Brain microvascular endothelial cell (primary cell): ENCODE results near the gene SMOC2.

Experiments used
- DNase-seq: peaks from one replicate; pipeline ENCODE4 v3.0.0-alpha.2; 2020
- H3K27ac ChIP-seq: fragments of 250-450 bp; sonication (Bioruptor Pico); 2 replicates; pipeline ENCODE4 v1.5.1; 2020; ENCODE audit warnings: mild to moderate bottlenecking, moderate library complexity
- H3K27me3 ChIP-seq: fragments of 250-450 bp; sonication (Bioruptor Pico); replicated peaks from 2 replicates; pipeline ENCODE4 v1.5.1; 2020; ENCODE audit warnings: mild to moderate bottlenecking
- H3K36me3 ChIP-seq: fragments of 250-450 bp; sonication (Bioruptor Pico); replicated peaks from 2 replicates; pipeline ENCODE4 v1.5.1; 2020; ENCODE audit warnings: mild to moderate bottlenecking
- H3K4me3 ChIP-seq: 2 replicates; pipeline ENCODE4 v1.5.1; 2011; ENCODE audit warnings: low read depth, mild to moderate bottlenecking, control low read depth, low read length, moderate library complexity
- in situ Hi-C: cut with HindIII; loops from 2 replicates; pipeline ENCODE4 v1.10.0; 2017; ENCODE audit warnings: low sequenced_read_pairs, low pct_ligation_motif_present
- TF ChIP-seq, protein P1 (sequence below): IDR thresholded peaks from 2 replicates; pipeline ENCODE4 v1.5.1; 2011; ENCODE audit warnings: low read depth, mild to moderate bottlenecking, moderate library complexity, low read length, control low read depth, inconsistent platforms; ENCODE audit errors: missing control alignments

The SMOC2 gene

DNA sequence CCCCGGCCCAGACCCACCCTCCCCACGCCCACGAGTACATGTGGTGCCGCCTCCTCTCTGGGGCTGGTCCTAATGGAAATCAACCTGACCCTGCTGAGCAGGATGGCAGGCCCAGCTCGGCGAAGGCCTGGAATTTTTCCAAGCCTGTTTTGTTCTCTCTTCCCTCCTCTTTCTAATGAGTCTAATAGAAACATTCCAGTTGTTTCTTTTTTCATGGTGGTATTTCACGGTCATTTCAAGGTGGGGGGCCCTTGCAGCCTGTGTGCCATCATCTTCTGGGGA, 16.6 kb downstream of the SMOC2 start:
- TF ChIP-seq, protein P1, sequence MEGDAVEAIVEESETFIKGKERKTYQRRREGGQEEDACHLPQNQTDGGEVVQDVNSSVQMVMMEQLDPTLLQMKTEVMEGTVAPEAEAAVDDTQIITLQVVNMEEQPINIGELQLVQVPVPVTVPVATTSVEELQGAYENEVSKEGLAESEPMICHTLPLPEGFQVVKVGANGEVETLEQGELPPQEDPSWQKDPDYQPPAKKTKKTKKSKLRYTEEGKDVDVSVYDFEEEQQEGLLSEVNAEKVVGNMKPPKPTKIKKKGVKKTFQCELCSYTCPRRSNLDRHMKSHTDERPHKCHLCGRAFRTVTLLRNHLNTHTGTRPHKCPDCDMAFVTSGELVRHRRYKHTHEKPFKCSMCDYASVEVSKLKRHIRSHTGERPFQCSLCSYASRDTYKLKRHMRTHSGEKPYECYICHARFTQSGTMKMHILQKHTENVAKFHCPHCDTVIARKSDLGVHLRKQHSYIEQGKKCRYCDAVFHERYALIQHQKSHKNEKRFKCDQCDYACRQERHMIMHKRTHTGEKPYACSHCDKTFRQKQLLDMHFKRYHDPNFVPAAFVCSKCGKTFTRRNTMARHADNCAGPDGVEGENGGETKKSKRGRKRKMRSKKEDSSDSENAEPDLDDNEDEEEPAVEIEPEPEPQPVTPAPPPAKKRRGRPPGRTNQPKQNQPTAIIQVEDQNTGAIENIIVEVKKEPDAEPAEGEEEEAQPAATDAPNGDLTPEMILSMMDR = no peak
- in situ Hi-C loops = no loop called here
- Histone ChIP-seq H3K4me3 (no peak overlapping the region), H3K27me3 (no peaks in the 10 kb centered on the region), H3K36me3 (no peaks in the 10 kb centered on the region), H3K27ac (no peak overlapping the region)
- DNase-seq = no peak

DNA sequence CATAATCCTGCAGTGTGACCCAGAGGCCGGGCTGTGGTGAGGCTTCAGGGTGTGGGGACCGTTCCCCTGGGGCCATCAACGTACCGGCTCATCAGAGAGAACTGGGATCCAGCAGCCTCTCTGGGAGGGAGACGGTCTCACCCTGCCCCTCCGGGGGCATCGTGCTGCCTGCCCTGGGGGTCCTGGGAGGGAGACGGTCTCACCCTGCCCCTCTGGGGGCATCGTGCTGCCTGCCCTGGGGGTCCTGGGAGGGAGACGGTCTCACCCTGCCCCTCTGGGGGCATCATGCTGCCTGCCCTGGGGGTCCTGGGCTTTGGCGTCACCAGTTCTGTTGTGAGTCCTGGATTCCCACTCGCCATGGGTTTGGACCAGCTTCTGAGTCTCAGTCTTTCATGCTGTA, 17.1 kb downstream of the SMOC2 start:
- no peaks in the 10 kb centered on the region for H3K36me3 ChIP-seq
- no peak overlapping the region for H3K27ac ChIP-seq
- no peak for DNase-seq
- H3K4me3 ChIP-seq = no peak overlapping the region
- TF ChIP-seq, protein P1 = no peak
- in situ Hi-C loops = no loop called here
- H3K27me3 ChIP-seq = no peaks in the 10 kb centered on the region

DNA sequence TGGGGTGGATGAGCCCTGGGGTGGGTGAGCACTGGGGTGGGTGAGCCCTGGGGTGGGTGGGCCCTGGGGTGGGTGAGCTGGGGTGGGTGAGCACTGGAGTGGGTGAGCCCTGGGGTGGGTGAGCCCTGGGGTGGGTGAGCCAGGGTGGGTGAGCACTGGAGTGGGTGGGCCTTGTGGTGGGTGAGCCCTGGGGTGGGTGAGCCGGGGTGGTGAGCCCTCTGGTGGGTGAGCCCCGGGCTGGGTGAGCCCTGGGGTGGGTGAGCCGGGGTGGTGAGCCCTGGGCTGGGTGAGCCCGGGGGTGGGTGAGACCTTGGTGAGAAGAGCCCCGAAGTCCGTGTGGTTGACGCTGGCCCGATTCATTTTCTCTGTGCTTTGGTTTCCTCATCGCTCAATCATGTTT, 18.6 kb downstream of the SMOC2 start:
- no peak overlapping the region for H3K4me3 ChIP-seq
- in situ Hi-C loops = no loop called here
- no peaks in the 10 kb centered on the region for H3K27me3 ChIP-seq
- TF ChIP-seq, protein P1 = no peak
- DNase-seq = no peak
- no peaks in the 10 kb centered on the region for H3K36me3 ChIP-seq
- no peak overlapping the region for H3K27ac ChIP-seq

DNA sequence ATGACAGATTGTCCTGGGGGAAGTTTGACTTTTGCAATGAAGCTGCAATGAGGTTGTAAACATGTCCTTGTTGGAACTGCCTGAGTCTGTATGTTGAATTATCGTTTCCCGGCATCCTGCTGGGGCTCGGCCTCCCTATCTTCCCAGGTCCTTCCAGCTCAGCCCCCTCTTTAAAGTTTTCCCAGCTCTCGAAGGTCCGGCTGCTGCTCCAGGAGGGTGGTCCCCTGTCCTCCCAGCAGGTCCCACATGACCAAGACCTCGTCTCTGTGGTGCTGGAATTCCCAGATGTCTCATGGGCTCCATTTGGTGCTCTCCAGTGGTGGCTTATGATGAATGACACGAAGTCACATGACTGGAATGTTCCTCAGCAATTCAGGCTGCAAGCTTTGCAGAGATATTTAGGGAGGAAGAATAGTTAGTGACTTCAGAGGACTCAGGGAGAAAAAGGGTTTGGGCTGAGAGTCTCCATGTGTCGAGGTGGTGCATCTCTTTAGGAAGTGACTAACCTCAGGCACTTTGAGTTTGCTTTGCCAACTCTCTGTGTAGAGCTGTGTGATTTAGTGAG, 21.4 kb downstream of the SMOC2 start:
- H3K27me3 ChIP-seq = no peaks in the 10 kb centered on the region
- H3K36me3 ChIP-seq = no peaks in the 10 kb centered on the region
- no peak overlapping the region for H3K27ac ChIP-seq
- DNase-seq = no peak
- in situ Hi-C loops = no loop called here
- TF ChIP-seq, protein P1 = no peak
- H3K4me3 ChIP-seq = no peak overlapping the region

DNA sequence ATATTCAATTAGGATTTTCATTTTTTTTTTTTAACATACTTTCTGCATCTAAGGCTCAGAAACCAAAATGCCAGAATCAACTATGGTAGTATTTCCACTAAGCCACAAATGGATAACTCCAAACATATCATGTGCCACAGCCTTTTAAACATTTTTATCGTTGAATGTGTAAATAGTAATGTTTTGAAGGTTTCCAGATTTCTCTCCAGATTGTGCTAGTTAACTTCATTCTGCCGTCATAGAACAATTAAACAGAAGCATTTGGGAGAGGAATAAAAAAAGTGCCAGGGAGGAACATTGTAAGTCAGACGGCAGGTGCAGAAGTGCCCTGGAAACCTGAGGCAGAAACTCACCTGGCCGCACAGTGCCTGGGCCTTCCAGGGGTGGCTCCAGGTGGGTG, 23.6 kb downstream of the SMOC2 start:
- in situ Hi-C loops = no loop called here
- no peaks in the 10 kb centered on the region for H3K27me3 ChIP-seq
- TF ChIP-seq, protein P1 = no peak

DNA sequence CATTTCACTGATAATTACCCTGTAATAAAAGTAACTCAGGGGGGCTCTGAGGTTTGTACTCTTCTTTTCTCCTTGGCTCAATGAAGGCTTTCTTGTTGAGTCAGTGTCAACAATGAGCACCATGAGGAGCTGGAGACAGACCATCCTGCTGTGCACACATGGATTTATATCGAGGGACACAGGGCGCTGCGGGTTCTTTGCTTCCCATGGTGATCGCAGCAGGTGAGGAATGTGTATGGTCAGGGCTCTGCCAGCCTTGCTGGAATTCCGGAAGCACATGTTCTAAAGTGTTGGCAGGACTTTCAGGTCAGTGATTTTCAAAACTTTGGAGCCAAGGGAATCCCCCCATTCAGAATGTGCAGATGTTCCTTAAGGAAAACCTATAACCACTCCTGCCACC, 27.1 kb downstream of the SMOC2 start:
- Histone ChIP-seq H3K36me3 (no peaks in the 10 kb centered on the region), H3K4me3 (no peak overlapping the region), H3K27ac (no peak overlapping the region), H3K27me3 (no peaks in the 10 kb centered on the region)
- no peak for DNase-seq
- in situ Hi-C loops = no loop called here
- TF ChIP-seq, protein P1 = no peak

More for the DNA sequence above, 23.6 kb downstream of the SMOC2 start:
- no peaks in the 10 kb centered on the region for H3K36me3 ChIP-seq
- H3K27ac ChIP-seq = no peak overlapping the region
- no peak overlapping the region for H3K4me3 ChIP-seq
- no peak for DNase-seq
